ENCODE data around the gene RFFL.
A peak's percentile ranks its signal among the peaks of the same experiment; 100 is the strongest.

Gene RFFL

DNA sequence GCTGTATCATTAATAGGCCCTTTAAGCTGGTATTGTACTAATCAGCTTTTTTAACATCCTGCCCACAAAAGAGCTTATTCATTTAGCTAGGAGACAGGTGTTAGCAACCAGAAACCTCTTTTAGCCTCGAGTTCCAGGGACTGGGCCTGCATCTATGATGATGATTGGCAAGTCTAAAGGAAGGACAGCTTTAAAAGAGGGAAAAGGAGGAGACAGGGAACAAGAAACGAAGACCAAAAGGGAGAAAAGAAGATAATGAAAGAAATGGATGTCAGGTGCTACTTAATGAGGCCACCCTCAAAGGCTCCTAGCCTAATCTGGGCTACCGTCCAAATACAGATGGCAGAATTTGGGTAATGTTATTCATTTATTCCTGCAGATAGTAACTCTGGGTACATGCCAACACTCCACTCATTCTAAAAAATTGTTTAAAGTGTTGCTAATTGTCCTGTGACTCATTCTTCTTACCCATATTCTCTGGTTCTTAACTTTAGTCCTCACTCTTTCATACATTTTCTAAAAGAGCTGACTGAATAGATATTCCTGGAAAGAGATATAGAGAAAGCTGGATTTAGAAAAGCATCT lies 18.7 kb upstream of the RFFL start:
- FAIRE-seq: peak; percentile 75
- DNase-seq (ENCODE audit: extremely low spot score, insufficient read length, low read depth): no peak

DNA sequence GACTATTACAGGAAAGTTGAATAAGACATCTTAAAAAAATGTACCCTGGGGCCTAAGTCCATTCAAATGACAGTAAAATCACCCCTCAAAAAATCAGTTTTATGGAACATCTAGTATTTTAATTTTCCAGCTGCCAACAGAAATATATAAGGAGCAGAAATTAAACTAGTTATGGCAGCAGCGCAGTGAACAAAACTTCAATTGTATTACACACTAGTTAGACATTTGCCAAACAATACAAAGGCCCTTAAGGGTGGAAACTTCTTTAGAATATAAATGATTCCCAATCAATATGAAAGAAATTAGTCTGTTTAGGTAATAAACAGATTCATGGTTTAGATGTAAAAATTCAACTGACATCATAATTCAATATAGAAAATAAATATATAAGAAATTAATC lies 18.1 kb upstream of the RFFL start:
- DNase-seq (ENCODE audit: extremely low spot score, insufficient read length, low read depth): no peak
- no peak for FAIRE-seq

DNA sequence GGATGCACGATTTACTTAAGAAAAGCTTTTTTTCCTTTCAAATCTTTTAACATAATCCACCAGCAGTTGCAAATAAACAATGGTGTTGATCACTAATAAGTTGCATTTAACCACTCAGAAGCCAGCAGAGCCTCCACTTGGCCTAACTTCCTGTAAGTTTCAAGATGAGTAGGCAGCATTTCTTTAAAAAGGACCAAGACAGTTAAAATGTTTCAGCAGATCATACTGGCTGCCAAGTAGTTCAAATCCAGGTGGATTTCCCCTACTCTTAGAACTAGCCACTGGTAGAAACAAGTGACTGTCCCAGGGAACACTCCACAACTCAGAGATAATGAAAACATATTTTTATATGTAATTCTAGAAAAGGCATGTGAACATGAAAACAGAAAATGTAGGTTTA lies 17.0 kb upstream of the RFFL start:
- FAIRE-seq (peak; percentile 91), DNase-seq (ENCODE audit: extremely low spot score, insufficient read length, low read depth) (no peak)

DNA sequence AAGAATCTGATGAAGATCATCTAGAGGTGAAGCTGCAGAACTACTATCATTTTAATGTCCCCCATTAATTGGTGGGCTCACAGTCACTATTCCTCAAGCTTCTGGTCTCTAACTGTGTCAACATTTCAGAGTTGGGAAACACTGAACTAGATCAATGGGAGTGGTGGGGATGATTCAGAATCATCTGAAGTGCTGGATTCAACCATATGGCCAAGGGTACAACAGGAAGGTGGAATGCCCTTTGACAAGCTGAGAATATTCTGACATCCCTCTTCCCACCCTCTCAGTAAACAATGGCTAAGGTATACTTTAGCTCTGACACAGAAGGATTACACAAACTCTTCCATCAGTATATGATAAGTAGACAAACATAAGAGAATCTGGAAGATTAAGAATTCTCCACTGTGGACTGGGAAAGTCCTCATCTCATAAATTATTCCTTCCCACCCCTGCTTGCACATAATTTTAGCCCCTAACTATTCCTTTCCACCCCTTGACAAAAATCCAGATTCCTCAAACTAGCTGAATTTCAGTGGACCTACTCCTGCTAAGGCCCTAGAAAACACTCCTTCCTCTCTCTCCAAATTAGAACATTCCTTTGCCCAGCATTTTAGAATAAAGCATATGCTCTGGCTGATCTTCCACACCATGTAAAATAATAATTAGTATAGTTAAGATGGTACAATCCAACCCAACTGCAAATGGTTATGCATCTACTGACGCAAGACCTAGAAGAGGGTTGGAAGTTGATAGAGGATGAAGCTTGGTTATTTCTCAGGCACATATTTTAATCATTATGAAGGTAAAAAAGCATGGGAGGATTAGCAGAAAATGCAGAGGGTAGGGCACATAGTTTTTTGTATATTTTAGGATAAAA lies 16.3 kb upstream of the RFFL start:
- DNase-seq (ENCODE audit: extremely low spot score, insufficient read length, low read depth): no peak
- peak; percentile 24 for FAIRE-seq

DNA sequence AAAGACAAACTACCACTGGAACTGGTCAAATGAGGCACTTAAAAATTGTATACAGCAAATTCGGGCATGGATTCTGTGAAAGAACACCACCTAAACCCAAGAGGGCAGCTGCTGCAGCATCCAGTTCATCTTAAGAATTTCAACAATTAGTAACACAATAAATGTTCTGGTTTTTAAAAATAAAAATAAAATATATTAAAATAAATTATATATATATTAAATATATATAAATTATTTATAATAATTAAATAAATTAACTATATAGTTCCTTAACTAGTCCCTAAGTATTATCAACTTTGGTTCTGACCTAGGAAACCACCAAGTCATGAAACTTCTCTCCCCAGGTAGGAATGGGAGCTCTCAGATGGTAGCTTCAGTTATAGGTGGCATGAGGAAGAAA lies 13.4 kb upstream of the RFFL start:
- FAIRE-seq: no peak
- no peak for DNase-seq (ENCODE audit: extremely low spot score, insufficient read length, low read depth)

DNA sequence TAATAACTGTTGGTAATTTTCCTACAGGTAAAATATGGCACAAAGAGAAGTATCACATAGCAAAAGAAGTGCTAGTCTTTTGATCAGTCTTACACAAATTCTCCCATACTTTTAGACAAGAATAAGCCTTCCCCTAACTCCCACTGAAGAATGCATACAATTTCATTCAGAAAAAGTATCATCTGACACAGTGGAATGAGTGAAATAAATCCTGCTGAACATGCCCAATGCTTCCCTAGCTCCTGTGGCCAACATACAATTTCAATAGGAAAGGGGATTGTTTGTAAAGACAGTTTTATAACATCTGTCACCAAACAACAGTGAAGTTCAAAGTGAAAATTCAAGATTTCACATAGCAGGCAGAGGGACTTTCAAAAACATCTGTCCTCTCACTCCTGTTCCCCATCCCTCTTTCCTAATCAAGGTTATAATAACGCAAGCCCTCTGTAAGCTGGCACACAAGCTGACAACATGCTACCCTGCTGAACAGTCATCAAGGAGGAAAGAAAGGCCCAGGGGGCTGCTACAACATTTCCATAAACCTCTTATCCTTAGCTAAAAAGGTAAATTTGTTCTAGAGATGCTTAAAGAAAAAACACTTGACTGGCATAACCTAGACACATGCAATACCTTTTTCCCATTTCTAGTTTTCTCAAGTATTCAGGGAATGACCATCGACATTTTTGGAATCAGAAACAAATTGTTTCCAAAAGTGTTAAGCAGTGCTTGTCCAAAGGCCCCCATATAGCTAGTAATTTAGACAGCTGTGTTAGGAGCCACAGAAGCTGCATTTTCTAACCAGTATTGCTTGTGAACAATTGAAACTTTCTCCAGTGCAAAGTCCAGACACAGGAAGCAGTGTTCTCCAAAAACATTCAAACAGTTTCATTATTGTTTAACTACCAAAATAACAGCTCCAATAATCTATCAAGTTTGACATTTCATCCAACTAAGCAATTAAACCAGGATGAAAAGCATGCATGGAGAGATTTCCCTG lies 11.5 kb upstream of the RFFL start:
- FAIRE-seq: no peak

DNA sequence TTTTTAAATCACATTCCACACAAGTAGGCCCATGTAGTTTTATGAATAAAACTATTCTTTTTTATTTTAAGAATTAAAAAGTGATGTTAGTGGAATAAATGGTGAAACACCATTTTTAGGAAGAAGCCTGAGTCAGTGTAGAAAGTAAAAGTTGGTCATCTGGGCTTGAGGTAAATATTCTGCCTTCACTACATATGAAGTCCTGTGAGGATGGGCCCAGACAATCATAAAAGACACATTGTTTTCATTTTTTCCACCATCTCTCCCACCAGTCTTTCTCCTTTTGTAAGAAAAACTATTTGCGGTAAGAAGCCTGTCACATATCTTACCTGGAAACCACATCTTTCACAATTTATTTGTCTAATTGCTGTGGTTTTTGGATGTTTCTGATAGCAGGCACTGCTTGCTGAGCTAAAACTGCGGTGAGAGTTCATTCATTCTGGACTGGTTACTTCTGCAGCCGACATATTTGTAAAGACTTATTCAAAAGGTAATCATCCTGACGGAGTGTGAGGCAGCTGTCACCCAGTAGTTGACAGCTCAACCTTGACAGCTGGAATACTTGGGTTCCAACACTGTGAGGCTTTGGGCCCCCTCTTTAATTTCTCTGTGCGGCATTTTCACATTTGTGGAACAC lies 10.6 kb upstream of the RFFL start:
- FAIRE-seq (peak; percentile 21), DNase-seq (ENCODE audit: extremely low spot score, insufficient read length, low read depth) (no peak)

More for the DNA sequence above, 11.5 kb upstream of the RFFL start:
- no peak for DNase-seq (ENCODE audit: extremely low spot score, insufficient read length, low read depth)

DNA sequence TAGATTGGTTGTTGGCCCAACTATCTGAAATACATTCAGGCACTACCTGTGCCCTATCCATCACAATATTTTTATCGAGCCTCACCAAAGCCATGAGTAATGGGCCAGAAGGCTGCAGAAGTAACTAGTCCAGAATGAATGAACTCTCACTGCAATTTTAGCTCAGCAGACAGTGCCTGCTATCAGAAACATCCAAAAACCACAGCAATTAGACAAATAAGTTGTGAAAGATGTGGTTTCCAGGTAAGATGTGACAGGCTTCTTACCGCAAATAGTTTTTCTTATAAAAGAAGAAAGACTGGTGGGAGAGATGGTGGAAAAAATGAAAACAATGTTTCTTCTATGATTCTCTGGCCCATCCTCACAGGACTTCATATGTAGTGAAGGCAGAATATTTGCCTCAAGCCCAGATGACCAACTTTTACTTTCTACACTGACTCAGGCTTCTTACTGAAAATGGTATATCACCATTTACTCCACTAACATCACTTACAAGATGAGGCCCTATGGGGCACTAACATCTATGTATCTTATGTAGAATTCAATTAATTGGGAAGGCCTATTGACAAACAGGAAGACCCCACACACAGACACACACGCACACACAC lies 9.8 kb upstream of the RFFL start:
- DNase-seq (ENCODE audit: extremely low spot score, insufficient read length, low read depth) (no peak), FAIRE-seq (peak; percentile 36)

DNA sequence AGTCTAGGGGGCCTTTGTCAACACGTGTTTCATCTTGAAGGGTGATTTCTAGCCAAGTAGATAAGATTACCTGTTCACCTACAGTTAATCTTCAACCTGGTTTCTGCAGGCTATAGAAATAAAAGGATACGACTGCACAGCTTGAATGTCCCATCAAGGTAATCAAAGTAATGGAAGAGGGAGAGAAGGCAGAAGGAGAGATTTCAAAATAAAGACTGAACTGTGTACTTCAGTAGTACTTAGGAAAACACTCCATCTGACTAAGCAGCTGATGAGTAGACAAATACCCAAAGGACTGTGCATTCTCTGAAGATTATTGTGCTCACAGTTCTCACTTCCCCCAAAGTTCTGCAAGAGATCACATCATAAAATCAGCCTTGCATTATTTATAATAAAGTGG lies 5.8 kb upstream of the RFFL start:
- no peak for DNase-seq (ENCODE audit: extremely low spot score, insufficient read length, low read depth)
- peak; percentile 61 for FAIRE-seq

DNA sequence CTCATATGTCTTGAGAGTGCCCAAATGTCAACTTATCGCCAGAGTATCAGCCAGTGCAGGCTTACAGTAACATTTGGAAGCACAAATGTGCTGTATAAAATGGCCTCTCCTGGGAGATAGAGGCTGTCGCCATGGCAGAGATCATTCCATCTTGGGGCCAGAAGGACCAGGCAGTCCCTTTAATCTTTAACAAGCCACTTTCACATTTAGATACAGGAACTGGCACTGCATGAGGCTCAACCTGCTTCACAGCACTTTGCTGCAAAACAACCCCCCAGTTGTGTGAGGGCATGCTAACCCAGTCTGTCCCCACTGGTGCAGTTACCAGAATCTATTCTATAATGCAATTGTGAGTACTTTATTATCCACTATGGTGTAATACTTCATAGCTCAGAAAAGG lies 4.7 kb upstream of the RFFL start:
- peak; percentile 88 for FAIRE-seq

DNA sequence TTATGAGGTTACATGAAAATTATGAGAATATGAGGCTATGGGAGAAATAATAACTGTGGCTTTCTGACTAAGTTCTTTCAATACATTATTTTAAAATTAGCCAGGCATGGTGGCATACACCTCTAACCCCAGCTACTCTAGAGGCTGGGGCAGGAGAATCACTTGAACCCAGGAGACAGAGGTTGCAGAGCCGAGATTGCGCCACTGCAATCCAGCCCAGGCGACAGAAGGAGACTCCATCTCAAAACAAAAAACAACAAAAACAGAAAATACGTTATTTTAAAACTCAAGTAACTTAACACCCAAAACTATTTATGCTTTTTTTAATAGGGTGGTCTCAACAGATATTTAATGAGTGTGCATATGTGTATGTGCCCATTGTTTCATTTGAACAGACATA lies 2.4 kb upstream of the RFFL start:
- FAIRE-seq (no peak), DNase-seq (ENCODE audit: extremely low spot score, insufficient read length, low read depth) (no peak)

More for the DNA sequence above, 4.7 kb upstream of the RFFL start:
- DNase-seq (ENCODE audit: extremely low spot score, insufficient read length, low read depth): no peak

DNA sequence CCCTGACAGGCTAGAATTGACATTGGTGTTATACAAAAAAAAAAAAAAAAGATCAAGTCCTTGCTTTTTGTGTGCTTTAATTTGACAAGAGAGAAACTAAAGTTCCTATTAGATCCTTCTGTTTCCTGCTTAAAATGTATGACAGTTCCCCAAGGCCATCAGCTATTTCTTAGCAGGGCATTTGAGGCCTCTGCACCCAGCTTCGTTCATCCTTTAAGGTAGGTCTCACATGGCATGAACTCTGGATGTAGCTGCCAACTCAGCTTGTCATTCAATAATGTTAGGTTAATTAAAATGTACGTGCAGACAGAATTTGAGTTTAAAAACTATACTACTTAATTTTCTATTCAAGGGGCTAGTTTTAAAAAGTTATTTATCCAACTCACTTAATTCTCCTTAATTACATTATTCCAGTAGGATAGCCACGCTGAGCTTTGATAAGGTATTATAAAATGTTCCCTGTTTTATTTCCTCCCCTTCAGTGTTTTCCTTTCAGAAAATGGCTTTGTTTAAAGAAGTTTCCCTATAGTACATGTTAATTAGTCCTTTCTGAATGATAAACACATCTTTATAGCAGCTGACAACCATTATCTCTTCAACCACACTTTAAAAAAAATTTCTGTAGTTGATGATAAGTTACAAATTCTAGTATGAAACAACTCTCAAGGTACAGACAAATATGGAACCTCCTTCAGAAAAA lies 1.2 kb upstream of the RFFL start:
- FAIRE-seq (no peak), DNase-seq (ENCODE audit: extremely low spot score, insufficient read length, low read depth) (no peak)

DNA sequence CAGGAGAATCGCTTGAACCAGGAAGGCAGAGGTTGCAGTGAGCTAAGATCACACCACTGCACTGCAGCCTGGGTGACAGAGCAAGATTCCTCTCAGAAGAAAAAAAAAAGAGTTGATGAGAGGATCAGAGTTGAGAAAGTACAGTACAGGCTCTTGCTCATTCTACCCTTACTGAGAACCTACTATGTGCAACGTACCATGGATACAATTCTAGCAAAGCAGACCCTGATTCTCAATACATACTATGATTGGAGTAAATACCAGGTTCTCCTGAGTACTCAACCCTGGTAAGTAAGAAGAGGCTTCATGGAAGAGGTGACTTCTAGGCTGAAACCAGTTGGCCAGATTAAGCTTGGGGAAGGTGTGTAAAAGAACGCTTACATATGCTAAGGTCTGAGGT lies 1.2 kb downstream of the RFFL start:
- DNase-seq (ENCODE audit: extremely low spot score, insufficient read length, low read depth): no peak
- FAIRE-seq: no peak

DNA sequence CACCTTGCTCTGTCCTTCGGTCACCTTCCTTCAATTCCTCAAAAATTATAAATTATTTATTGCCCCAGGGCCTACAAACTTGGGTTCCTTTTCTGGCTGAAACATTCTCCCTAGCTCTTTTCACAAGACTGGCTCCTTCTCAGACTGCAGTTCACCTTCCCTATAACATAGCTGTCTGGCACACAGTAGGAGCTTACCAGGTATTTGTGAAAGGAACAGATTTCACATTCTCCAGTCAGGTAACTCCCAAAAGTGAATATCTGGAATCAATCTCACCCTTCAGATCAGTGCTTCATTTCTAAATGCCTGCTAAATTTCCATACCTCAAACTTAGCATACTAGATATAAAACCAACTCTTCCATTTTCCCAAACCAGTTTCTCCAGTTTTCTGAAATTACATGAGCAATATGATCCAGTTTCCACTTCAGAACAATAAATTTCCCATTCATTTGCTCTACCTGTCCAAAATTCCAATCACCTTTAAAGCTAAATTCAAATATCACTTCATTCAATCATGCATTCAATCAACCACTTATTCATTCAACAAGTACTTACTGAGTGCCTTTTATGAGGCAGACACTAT lies 6.1 kb downstream of the RFFL start:
- FAIRE-seq (no peak), DNase-seq (ENCODE audit: extremely low spot score, insufficient read length, low read depth) (no peak)

DNA sequence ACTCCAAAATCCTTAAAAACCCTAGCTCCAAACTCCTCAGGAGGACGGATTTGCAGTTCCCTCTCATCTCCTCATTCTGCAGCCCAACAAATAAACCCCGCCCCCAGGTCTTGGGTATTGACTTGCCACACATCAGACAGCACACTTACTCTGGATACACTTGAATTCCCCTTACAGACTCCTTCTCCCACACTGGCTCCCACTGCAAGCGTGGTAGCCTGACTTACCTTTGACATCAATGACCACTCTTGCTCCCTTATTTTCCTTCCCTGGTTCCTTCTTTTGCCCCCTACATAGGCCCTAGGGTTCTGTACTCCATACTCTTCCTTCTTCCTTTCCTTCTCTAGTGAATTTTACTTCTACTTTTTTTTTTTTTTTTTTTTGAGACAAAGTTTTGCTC lies 7.5 kb downstream of the RFFL start:
- no peak for FAIRE-seq
- no peak for DNase-seq (ENCODE audit: extremely low spot score, insufficient read length, low read depth)

DNA sequence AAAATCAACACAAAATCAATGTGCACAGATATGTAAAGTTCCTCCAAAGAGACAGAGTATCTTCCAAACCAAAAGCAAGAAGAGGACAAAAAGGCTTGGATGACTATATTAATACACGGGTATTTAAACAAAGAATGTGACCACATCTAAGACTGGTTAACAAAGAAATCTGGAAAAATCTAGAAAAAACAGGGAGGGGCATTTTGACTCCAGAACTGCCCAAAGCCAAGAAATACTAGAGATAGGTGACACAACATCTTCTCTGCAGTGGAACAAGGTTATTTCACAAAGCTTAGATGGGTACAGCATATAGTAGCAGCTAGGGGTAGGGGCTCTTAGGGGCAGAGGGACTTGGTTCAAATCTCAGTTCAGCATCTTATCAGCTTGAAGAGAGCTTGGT lies 10.3 kb downstream of the RFFL start:
- FAIRE-seq (no peak), DNase-seq (ENCODE audit: extremely low spot score, insufficient read length, low read depth) (no peak)

DNA sequence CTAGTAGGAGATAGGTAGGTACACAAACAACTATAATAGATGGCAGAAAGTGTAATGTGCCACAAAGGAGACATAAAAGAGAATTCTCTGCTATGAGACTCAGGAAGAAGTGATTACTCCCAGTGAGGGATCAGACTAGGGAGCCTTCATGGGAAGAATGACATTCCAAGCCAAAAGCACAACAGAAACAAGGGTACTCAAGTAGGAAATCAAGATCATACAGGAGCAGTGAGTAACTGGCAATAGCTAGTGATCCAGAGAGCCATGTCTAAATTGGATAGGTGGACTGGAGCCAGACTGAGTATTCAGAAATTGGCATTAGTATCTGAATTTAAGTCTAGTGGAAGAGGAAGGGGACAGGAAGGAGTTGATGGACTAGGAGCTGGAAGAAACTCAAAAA lies 10.7 kb downstream of the RFFL start:
- FAIRE-seq: peak; percentile 15
- DNase-seq (ENCODE audit: extremely low spot score, insufficient read length, low read depth): no peak

DNA sequence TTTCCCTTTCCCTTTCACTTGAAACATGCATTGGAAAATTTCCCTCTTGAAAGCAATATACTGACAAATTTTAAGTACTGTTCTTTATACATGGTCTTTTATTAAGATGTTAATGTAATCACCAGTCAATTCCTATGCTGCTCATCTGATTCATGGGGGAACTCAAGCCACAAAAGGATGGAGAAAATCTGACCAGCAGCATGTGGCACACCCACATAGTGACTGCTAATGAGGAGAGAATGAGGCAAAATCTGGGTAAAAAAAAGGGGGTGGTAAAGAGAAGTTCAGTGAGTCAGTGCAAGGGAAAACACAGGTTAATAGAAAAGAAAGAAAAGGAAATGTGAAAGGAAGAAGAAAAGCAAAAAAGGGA lies 11.3 kb downstream of the RFFL start:
- FAIRE-seq (no peak), DNase-seq (ENCODE audit: extremely low spot score, insufficient read length, low read depth) (no peak)

Measured in GM18507 (cell line).